Measurements from ENCODE around the gene AP2A2.

AP2A2 gene

DNA sequence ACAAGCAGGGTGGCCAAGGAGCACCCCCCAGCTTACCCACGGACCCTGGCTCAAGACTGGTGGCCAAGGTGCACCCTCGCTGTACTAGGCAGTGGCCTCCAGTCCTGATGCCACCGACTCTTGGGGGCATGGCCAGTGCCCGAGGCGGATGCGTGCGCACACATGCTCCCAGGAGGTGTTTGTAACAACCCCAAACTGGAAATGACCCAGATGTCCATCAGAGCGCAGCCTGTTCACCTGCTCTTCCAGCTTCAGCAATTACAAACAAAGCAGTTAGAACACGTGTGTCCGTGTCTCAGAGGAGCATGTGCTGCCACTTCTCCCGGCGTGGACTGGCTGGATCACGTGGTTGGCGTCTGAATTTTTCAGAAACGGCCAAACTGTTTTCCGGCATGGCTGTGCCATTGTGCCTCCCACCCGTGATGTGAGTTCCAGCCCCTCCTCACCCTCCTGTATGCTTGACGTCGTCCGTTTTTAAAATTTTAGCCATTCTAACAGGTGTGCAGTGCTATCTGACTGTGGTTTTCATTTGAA lies 118.0 kb downstream of the AP2A2 start:
- DNase-seq, result no peak

DNA sequence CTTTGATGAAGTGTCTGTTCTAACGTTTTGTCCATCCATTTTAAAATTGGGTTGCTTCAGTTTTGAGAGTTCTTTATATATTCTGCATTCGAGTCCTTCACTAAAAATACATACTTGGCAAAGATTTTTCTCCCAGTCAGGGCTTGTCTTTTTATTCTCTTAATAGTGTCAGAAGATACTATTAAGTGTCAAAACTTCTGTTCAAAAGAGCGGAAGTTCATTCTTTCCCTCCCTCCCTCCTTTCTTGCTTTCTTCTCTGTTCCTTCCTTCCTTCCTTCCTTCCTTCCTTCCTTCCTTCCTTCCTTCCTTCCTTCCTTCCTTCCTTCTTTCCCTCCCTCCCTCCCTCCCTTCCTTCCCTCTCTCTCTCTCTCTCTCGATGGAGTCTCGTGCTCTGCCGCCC lies 118.5 kb downstream of the AP2A2 start:
- DNase-seq, result no peak

DNA sequence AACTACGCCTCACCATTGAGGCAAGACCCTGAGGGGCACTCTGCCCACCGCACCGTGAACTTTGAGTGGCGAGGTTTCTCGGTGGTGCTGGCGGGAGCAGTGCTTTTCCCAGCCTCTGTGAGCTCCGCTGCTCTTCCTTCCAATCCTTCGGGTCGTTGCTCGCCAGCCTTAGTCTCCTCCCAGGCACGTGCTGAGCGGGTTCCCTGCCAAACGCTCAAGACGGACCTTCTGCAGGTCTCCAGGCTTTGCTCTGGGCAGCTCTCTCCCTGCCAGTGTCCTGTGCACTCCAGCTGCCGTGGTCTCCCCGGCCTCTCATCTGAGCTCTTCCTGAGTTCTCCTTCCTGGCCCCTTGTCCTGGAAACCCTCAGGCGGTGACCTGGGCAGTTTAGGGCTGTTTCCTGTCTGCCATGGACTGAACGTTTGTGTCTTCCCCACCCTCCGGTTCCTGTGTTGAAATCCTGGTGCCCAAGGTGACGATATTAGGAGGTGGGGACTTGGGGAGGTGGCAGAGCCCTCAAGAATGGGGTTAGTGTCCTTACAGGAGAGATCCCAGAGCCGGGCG lies 122.0 kb downstream of the AP2A2 start:
- no peak for DNase-seq

DNA sequence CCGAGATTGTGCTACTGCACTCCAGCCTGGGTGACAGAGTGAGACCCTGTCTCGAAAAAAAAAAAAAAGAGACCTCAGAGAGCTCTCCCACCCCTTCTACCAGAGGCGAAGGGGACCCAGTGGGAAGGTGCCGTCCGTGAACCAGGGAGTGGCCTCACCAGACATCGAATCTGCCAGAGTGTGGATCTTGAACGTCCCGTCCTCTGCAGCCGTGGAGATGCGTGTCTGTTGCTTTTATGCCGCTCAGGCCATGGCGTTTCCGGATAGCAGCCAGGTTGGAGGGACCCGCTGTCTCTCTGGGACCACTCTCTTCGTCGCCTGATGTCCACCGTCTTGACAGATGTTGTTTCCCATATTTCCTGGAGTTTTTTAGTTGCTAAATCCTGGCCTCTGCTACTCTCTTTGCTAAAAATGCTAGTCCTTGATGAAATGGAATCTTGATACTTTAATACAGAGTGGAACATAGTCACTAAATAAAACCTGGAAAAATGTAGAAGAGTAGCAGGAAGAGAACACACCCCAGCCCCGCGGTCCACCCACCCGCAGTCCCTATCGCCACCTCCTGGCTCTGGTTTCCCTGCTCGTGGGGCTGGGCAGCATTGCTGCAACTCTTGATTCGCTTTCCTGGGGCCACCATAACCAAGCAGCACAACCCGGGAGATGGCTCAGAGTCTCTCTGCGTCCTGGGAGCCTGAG lies 122.9 kb downstream of the AP2A2 start:
- peak; percentile 63 for DNase-seq

DNA sequence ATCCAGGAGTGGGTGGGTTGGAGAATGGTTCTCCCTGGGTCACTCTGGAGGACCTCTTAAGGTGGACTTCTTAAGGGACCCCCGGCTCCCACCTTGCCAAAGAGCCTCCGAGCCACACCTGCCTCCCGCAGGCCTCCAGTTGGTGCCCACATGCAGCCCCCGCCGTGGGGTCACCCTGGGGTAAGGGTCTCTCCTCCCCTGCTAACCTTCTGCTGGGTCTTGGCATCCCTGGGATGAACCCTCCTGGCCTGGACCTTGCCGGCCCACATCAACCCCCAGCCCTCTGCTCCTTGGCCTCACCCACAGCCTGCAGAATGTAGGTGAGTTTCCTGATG lies 123.4 kb downstream of the AP2A2 start:
- no peak for DNase-seq

DNA sequence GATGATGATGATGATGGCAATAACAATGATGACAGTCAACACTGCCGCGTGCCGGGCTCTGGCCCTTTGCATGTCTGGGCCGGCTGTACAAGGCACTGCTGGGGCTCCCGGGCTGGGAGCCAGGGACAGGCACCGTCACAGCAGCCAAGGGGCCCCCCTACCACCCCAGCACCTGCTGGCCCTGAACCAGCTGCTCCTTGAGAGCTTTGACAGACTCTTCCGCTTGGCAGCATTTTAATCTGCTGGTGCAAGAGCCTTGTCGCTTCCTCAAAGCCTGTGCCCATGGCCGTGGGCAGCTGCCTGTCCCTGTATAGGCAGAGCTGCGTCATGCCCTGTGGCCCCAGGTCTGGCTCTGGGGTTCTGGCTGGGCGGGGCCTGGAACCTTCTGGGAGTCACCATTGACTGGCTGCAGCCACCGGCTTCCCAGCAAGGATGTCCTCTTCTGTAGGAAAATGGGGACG lies 123.8 kb downstream of the AP2A2 start:
- no peak for DNase-seq

DNA sequence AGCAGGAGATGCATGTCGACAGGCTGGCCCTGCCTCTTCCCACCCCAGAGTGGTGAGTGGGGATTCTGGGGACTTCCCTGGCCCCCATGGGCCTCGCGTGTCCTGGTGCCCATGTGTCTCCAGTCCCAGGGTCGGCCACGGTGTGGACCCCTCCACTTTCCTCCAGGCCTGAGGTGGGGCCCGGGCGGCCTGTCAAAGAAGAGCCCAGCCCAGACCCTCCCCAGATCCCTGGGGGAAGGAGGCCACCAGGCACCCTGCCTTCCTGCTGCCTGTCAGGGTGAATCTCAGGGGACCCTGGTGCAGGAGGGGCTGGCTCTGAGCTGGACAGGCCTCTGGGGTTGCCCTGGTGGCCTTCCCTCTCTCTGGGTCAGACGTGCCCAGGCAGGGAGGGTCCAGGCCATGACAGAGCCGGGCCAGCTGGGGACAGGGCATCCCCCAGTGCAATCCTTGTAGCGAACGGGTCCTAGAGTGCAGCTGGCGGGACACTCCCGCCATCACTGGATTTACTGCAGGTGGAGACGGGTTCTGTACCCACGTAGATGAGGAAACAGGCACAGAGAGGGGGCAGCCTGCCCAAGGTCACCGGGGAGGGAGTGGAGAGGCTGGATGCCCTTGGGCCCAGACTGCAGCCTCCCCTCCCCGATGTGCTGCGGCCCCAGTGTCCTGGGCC lies 124.4 kb downstream of the AP2A2 start:
- DNase-seq, result no peak

DNA sequence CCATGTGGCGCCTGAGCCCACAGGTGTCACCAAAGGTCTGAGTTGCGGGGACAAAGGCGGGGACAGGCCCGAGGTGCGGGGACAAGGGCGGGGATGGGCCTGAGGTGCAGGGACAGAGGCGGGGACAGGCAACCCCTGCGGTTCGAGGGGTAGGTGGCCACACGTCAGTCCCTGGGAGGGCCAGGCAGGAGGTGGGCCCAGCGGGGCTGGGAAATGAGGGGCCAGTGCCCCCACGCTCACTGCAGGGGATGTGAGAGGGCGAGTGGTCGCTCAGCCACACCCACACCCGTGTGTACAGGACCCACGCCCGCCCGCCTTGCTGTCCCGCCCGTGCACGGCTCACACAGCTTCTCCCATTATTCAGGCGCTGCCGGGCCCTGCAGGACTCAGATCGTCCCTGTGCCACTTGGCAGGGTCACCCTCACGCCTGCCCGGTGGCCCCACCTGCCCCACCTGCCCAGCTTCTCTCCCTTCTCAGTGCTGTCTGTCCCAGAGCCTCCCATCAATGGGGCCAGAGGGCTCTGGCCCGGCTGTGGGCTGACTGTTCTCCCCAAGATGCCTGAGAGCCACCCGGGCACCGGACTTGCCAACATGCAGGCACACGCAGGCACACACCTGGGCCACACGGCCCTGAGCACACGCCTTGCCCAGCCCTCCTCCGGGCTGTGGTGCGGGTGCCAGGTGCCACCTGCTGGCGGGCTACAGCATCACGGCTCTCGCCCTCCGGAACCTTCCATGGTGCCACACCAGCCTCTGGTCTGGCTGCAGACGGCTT lies 125.1 kb downstream of the AP2A2 start:
- peak; percentile 99 for DNase-seq

DNA sequence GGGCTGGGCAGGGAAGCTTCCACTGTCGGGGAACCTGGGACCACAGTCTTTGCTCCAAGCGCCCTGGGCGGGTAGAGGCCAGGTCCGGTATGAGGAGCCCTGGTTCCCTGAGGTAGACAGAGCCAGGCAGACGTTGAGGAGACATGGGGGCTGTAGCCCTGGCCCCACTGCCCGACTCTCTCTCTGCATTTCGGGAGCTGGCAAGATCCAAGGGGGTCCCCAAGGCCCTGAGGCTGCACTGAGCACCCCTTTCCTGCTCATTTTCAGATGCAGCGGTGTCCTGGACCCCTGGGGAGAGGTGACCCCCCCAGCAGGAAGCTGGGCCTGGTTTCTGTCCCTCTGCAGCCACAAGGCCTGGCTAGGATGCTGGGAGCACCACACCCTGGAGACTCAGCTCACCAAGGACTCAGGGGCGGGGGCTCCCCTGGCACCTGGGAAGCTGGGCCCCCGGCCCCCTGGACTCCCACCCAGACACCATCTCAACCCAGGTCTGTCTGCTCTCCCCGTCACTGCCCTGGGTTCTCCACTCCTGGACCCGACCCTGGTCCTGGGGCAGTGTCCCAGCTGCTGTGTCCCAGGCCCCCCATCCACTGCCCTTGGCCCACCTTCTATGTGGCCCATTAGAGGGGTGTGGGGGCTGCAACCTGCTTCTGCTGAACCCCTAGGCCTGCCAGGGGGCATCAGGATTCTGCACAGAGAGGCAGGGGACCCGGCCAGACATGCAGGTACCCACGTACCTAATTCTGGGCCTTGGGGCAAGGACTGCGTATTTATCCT lies 125.9 kb downstream of the AP2A2 start:
- no peak for DNase-seq

DNA sequence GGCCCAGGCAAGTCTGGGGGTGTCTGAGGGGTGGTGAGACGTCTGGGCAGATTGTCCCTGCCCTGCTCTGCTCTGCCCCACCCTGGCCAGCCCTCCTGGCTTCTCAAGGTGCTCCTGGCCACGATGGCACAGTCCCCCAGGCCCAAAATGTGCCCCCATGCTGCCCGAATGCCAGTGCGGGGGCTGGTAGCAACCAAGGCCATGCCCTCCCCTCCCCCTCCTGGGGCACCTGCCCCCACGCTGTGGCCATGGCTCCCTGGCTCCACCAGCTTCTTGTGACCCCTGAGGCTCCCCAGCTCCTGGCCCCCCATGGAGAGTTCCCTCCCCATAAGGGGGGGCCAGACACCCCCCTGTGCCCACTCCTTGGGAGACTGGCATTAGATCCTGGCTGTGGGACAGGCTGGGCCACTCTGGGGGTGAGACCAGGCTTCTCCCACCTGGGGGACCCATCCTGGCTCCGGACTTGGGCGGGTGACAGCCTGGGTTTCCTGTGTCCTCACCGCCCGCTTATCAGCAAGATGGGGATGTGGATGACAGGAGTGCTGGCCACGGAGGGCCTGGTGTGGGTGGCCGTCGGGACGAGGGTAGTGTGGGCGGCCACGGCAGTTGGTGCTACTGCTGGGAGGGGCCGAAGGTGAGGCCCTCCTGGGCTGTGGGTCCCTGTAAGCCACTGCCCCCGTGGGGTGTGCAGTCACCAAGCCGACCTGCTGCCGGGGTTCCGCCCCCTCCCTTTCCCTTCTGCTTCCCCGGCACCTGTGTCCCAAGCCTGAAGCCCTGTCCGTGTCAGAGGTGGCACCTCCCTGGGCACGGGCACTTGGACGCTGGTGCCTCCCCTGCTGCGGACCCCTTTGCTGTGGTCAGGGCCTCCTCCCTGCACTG lies 126.7 kb downstream of the AP2A2 start:
- DNase-seq, result no peak

DNA sequence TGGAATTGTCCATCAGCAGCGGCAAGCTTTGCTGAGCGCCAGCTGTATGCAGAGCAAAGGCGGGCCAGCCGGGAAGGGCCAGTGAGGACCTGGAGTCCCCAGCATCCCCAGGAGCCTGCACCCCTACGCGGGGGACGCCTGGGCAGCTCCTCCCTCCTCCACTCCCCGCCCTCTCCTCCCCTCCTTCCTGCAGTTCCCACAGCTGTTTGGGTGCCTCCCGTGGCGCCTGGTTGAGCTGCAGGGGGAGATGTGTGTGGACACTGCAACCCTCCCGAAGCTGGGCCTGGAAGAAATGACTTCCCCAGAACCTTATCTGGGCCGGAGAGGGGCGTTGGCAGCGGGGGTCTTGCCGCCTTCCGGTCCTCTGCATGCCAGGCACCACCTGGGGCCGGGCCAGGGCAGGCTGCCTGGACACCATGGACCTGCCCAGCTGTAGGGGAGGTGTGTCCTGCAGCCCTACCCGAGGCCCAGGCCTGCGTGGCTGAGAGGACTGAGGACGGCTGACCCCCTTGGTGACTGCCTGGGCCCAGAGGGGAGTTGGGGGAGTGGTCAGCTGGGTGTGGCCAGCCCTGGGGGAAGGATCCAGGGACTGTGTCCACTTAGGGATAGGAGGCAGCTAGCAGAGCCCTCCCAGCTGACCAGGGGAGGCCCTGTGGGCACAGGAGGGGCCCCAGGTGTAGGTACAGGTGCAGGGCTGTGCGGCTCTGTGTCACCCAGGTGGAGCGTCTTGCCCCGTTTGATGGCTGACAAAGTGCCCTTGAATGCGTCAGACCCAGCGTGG lies 127.6 kb downstream of the AP2A2 start:
- no peak for DNase-seq

DNA sequence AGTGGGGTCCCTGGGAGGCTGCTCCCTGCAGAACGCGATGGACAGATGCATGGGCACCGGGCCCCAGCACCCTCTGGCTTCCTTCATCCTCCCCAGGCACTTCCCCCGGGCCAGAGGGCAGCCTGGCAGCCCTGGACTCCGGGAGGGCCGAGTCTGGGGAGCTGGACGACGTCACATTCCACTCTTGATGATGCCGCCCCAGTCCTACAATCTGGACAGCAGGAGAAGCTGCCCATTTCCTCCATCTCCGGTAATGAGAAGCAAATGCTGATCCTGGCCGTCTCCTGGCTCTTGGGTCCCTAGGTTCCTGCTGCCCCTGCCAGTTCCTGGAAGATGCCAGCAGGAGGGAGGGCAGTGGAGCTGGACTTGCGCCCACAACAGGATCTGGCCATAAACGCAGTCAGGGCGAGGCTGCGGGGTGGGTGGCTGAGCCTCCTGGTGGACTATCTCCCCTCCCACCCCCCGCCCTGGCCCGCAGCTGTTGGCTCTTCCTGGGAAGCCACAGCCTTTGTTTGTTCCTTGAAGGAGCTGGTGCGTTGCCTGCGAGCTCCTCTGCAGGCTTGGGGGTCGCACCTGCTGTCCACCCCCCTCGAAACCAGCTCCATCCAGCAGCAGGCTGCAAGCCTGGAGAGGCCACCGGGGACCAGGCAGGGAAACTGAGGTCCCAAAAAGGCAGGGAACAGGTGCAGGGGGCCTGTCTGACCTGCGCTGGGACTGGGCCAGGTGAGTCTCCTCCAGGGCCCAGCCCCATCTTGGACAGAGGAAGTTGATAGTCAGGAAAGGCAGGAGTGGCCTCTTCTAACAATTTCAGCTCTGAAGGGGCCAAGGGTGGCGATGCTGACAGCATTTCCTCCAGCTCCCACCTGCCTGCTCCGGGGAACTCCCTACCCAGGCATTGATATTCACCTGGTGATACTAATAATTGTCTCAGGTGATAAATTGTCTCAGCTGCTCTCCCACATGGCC lies 128.8 kb downstream of the AP2A2 start:
- DNase-seq, result no peak

DNA sequence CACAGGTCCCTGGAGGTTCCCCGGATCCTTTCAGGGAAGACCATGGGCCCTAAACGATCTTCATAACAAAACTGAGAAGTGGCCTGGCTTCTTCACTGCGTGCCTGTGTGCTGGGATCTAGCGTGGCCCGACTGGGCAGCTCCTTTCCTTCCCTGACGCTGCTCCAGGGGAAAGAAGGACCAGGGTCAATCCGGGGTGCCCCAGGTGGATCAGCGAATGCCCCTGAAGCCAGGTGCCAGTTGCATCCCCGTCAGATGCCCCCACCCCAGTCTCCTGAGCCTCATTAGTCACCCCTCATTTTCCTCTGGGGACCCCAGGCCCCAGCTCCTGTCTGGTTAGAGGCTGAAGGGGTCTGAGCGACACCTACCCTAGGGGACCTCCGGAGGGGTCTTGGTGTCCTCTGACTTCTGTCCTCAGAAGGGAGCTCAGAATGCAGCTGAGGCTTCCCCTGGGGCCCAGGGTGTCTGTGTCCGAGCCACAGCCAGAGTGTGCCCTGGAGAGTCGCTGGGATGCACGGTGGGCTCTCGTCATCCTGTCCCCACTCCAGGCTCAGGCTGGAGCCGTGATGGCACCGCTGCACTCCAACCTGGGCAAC lies 129.5 kb downstream of the AP2A2 start:
- DNase-seq, result no peak

DNA sequence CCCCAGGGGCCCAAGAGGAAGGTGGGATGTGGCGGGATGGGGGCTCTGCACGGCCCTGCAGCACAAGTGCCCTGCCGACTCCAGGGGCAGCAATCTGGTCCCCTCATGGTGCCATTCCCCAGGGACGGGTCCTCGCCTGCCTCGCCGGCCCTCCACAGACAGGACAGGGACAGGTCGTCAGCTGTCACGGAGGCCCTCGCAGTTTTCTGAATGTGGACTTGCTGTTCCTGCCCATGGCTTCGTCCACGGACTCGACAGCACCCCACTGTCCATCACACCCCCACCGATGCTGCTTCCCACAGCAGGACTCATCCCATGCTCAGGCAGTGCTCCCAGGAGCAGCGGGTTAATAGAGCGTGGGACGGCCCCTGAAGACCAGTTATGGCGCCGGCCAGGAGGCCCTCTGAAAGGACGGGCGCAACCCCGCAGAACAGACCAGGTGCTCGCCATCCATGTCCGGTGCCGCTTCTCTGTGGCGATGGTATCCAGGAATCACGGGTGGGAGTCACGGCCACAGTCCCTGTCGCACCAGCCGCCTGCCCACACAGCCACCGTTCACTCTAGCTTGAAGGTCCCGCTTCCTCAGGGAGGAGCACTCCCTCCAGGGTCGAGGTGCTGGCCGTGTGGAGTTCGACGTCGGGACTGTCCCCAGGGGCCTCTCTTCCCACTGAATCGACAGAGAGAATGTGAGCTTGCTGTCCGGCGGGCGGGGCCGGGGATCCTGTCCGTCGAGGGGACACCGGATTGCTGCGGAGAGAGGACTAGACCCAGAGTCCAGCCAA lies 130.5 kb downstream of the AP2A2 start:
- DNase-seq, result no peak

DNA sequence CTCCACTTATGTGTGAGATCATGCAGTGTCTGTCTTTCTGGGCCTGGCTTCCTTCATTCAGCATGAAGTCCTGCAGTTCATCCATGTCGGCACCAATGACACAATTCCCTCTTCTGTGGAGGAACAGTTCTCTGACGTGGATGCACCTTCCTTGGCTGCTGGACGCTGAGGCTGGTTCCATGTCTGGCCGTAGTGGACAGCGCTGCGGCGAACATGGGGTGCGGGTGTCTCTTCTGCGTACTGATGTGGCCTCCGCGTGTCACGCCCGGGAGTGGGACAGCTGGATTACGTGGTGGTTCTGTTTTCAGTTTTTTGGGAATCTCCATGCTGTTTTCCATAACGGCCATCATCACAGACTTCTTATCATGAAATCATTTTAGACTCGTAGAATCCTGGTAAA lies 132.1 kb downstream of the AP2A2 start:
- DNase-seq, result no peak

DNA sequence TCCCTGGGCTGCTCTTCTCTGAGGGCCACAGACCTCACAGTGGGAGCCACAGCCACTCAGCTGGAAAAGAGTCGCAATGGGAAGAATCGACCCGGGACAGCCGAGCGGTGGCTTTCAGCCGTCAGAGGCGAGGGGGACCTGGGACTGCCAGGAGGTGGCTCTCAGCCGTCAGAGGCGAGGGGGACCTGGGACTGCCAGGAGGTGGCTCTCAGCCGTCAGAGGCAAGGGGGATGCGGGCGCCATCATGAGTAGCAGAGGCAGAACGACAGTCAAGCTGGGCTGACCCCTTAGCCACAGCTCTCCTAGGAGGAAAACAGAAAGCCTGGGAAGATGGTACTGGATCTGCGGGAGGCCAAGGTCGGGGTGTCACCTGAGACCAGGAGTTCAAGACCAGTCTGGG lies 134.1 kb downstream of the AP2A2 start:
- DNase-seq, result no peak

DNA sequence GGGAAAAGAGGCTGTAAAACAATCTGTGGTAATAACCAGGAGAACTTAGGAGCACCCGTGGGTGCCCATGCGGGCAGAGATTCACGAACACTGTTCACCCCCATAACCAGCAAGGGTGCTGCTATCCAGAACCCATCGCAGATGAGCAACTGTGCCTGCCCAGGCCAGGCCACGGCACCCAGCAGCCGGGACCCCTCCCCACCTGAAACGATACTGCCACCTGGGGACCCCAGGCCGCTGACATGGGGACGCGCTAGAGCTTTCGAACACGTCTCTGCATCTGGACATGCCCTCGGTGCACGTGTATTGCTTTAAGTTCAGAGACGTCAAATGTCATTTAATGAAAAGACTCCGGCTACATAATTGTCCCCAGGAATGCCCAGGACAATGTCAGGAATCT lies 134.7 kb downstream of the AP2A2 start:
- no peak for DNase-seq

Measured in 8988T (cell line).